Left hindlimb (tissue), 1 donor: ENCODE measurements around the gene LRCH4.

Source experiments
- DNase-seq: peaks from one replicate; pipeline ENCODE4 v3.0.0-alpha.2; 2018

The LRCH4 gene

DNA sequence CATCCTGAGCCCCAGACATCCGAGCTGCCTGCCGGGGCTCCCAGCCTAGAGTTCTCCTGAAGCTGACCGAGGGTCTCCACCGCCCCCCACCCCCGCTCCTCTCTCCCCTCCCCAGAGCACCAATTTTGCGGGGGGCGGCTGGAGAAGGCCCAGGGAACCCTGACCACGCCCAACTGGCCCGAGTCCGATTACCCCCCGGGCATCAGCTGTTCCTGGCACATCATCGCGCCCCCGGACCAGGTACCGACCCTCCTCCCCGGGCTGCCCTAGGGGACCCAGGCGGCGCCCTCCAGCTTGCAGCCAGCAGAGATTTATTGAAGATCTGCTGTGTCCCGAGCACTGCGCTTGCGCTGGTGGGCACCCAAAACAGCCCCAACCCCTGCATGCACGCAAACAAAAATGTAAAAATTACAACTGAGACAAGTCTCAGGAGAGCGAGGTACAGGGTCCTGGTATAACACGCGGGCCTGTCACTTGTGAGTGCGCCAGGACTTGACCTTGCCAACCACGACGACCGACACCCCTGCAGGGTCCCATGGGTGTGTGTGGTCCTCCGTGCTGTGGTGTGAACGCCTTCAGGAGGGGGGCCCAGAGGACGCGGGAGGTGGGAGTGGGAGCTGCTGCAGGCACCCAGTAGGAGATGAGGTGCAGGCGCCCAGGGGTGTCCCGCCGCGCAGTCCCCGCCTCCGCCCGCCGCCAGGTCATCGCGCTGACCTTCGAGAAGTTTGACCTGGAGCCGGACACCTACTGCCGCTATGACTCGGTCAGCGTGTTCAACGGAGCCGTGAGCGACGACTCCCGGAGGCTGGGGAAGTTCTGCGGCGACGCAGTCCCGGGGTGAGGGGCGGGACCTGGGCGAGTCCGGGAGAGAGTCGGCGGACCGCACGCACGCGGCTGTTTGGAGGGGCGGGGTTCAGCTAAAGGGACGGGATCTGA is 19.3 kb upstream of the LRCH4 start:
- DNase-seq = no peak

GRCh38 chr7:100604028-100604975 is 18.4 kb upstream of the LRCH4 start:
- peak; percentile 83 for DNase-seq

GRCh38 chr7:100603726-100604027 is 17.7 kb upstream of the LRCH4 start:
- DNase-seq = peak; percentile 63

DNA sequence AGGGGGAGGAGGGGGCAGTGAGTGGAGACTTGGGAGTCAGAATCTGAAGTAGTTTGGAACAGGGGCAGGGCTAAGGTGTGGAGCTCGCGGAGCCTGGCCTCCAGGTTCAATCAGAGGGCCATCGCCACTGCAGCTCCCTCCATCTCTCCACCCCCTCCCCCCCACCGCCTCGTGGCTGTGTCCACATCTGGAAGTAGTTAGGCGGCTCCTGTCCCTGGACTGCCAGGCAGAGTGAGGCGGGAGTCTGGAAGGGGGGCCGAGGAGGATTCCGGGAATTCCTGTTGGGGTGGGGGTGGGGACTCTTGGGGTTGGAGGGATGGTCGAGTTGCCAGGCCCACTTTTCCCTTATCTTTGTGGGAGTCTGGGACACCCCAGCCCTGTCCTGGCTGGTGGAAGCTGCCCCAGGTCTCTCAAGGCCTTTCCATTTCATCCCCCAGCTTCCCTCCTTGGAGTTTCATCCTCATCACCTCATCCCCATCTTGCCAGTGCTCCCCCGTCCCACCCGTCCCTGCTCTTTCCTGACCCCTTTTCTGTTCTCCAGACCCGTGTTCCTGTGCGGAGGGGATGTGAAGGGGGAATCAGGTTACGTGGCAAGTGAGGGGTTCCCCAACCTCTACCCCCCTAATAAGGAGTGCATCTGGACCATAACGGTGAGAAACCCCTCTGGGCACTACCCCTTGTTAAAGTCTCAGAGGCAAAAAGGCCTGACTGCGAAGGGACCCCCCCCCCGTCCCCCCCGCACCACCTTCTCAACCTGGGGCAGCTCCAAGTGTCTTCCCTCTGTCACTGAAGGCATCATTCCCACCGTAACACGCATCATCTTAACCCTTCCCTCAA is 17.2 kb upstream of the LRCH4 start:
- peak; percentile 96 for DNase-seq

GRCh38 chr7:100600730-100601038 is 14.8 kb upstream of the LRCH4 start:
- DNase-seq = no peak

DNA sequence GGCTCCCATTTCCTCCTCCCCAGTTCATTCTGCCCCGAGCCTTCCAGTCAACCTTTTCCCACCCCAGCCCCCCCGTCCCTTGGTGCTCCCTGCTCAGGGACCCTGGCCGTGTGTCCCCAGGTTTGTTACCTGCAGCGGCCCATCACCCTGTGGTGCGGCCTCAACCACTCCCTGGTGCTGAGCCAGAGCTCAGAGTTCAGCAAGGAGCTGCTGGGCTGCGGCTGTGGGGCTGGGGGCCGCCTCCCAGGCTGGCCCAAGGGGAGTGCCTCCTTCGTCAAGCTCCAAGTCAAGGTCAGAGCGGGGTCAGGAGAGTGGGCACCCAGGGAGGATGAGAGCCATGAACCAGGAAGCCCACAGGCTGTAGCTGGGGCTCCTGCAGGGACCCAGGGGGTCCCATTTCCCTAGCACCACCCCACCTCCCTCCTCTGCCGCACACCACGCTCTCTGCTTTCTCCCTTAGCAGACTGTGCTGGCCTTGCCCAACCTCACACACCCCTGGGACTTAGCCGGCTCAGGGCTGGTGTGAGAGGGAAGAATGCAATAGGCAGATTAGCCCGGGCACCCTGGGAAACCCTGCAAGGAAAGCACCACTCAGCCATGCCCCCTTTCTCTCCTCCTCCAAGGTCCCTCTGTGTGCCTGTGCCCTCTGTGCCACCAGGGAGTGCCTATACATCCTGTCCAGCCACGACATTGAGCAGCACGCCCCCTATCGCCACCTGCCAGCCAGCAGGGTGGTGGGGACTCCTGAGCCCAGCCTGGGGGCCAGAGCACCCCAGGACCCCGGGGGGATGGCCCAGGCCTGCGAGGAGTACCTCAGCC is 14.2 kb upstream of the LRCH4 start:
- no peak for DNase-seq

DNA sequence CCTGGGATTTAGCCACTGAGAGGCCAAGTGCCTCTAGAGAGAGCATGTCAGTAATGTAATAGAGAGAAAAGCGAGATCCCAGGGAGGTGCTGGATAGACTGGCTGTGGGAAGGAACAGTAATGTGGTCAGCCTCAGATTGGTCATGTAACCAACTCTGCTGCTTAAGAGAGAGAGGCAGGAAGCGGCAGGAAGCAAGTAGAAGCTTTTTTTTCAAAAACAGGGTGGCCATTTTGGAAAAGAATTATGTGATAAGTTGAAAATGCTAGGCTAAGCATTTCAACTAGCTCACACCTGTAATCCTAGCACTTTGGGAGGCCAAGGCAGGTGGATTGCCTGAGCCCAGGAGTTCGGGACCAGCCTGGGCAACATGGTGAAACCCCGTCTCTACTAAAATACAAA is 12.5 kb upstream of the LRCH4 start:
- DNase-seq = no peak

DNA sequence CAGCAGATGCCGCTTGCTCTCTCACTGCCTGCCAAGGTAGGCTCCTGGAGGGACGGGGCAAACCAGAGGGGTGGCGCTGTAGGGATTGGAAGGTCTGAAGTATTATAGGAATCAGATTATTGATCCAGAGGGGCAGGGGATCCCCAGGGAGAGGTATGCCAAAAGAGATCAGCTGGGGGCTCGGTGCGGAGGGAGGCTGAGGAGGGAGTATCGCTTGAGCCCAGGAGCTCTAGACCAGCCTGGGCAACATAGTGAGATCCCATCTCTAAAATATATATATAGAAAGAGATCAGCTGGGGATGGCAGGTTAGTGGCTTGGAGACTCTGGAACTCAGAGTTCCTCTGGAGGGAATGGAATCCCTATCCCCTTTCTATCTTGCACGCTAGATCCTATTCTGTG is 9.3 kb upstream of the LRCH4 start:
- DNase-seq = no peak

GRCh38 chr7:100591596-100591995 is 5.7 kb upstream of the LRCH4 start:
- DNase-seq = no peak

DNA sequence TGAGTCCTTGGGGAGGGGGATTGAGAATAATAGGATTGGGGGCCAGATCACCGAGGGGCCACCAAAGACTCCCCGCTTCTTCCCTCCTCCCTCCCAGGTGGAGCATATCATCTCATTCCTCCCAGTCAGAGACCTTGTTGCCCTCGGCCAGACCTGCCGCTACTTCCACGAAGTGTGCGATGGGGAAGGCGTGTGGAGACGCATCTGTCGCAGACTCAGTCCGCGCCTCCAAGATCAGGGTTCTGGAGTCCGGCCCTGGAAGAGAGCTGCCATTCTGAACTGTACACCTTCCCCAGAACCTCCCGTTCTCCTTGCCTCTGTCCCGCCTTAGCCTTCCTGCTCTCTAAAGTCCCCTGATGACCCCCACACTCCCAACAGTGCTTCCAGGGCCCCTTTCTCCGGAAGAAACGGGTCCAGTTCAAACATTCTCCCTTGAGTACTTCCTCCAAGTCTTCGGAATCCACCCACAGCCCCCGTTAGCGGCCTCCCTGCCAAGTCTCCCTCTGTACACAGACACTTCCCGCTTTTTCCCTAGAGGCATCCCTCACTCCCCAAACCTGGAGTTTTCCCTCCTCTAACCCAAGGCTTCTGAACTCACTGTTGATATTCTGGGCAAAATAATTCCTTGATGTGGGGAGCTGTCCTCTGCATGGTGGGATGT is 4.3 kb upstream of the LRCH4 start:
- no peak for DNase-seq

GRCh38 chr7:100589341-100589947 is 3.5 kb upstream of the LRCH4 start:
- no peak for DNase-seq

GRCh38 chr7:100588438-100588837 is 2.5 kb upstream of the LRCH4 start:
- DNase-seq = no peak

- peak; percentile 100 for DNase-seq
Observed at GRCh38 chr7:100586266-100587025, 517 bp upstream of the LRCH4 start, which contains the start of gene FBXO24. Gene FBXO24, plus strand, starts transcription at chr7:100586328. Its CDS starts 298 bp downstream, at chr7:100586626.

- DNase-seq = no peak
Observed at GRCh38 chr7:100584683-100585510, 1.0 kb downstream of the LRCH4 start.

DNA sequence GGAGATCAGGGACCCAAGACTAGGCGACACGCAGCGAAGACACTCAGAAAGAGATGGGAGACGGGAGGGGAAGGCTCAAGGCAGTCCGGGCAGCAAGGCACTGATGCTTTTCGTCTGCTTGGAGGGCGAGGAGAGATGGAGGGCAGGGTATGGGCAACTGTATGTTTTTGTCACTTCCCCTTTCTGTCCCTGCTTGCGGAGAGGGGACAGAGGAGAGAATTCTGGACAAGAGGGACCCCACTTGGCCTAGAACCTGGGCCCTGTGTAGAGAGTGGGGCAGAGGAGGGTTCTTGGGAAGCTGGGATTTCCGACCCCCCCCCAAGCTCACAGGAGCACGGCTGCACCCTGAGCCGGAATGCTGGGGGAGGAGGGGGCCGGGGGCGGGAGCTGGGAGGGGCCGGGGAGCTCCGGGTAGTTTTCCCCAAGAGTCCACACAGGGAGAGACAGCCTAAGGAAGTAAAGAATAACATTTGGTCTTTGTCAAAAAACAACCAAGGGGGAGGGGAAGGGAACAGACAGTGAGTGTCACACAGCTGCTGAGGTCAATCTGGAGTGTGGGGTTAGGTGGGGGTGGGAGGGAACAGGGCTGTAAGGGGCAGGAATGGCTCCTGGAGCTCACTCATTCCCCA is 1.8 kb downstream of the LRCH4 start:
- no peak for DNase-seq

- DNase-seq = no peak
Observed at GRCh38 chr7:100583132-100584053, 2.5 kb downstream of the LRCH4 start.

DNA sequence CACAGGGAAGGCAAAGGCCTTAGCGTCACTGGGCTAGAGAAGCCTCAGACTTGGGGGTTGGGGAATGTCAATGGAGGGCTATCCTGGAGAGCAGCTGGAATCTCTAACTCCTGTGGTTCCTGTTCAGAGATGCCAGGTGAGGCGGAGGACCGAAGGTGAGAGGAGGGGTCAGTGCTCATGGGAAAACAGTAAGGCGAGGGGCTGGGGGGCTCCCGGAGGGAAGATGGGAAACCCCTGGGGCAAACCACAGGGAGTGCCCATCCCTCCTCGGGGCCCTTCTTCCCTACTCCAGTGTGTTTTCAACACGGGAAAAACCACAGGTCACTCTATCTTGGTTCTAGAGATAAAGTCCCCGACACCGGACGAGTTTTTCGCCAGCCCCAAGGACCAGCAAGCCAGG is 3.3 kb downstream of the LRCH4 start:
- no peak for DNase-seq
